IPS-NIHi7 (cell line): ENCODE results near the gene KCNN3.
"Not testable (repeated sequence)": the region's sequence is repeated elsewhere in the genome, so short reads cannot be mapped to it uniquely, and the experiment has no call there.

Experiments
- DNase-seq: peaks from one replicate; pipeline ENCODE4 v3.0.0; 2012; ENCODE audit warnings: mixed read lengths; ENCODE audit errors: extremely low spot score

The KCNN3 gene

DNA sequence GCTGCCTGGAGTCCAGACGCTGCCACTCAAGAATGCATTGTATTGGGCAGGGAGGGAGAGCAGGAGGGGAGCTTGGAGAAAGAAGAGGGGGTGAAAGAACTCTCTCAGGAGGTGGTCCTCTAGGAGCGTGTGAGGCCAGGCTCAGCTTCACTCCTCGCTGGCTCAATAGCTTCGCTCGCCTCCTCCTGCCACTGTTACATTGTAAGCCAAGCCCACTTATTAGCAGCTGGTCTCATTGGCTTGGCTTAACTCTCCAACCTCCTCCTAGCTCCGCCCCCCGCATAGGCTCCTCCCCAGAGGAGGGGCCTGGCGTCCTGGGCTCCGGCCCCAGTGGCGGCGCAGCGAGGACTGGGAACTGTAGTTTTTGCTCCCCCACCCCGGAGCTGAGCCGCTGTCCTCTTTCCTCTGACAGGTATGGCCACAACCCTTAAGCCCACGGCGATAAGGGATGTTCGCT, at the start of gene KCNN3:
KCNN3 (minus strand) TSS at position 167 of the 457 bp plus-strand sequence. CDS start 317 bp downstream, outside the sequence.
- peak; percentile 99 for DNase-seq

DNA sequence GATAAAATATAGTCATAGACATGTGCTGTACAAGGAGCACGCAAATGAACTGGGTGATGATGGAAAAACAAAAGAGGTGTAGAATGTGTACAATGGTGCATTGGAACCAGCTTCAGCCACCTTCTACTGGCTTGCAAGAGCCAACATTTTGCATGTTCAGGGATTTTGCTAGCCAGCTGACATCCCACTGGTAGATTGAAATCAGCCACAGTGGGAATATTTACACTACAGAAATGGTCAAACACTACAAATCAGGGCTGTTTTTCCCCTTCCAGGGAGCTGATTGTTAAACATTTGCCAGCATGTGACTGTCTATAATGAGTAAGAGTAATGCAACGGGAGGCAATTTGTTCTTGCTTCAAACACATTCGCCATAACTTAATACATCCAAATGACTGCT, 43.2 kb upstream of the KCNN3 start:
- DNase-seq = no peak

GRCh38 chr1:154912755-154913154, 42.7 kb upstream of the KCNN3 start:
- no peak for DNase-seq

DNA sequence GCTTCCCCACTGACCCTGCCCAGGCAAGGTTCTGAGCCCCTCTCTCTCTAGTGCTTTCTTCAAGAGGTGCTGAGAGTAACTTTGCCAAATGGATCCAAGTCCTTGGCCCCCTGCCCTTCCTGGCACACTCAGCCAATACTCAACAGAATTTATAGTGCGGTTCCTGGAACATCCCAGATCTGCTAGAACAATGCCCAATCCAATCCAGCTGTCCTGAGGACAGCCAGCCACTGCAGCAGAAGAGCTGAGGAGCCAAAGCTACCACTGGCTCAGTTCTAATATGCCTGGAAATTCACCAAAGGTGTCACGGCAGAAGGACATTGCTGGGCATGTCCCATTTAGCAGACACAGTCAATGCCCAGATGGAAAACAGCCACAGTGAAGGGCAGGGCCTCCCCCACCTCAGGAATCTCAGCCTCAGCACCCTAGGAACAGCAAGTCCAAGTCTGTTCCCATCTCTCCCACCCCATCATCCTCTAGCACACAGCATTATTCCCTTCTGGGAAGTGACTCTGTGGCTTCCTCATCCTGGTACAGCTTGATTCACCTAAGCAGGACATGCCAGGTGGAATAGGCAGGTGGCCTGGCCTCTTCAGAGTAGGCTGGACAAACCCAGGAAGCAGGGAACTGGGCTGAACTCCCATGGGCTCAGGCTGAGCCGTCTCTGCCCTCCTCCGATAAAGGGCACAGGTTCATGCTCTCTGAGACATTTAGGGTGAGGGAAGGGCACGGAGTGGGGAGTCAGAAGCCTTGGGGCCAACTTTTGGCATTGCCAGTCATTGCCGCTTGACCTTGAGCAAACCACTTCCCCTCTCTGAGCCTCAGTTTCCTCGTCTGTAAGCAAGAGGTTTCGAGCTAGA, 41.8 kb upstream of the KCNN3 start:
- DNase-seq = no peak

- DNase-seq = no peak
These were observed 40.8 kb upstream of the KCNN3 start for GRCh38 chr1:154910851-154911250.

DNA sequence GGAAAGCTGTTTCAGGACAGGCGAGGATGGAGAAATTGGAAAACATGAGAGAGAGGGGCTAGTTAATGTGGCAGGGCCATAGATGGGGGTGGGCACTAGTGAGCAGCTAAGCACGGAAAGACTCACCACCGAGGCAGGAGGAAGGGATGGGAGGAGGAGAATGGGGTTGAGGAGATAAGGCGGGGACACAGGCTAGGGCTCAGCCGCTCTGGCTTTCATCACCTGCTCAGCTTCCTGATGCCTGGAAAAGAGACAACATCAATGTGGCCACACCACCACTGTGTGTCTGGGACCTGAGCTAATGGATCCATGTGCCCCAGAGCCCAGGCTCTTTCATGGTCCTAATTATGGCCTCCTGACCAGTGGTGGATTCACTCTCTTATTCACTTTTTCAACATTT, 38.9 kb upstream of the KCNN3 start:
- no peak for DNase-seq

- not testable (repeated sequence) for DNase-seq
These were observed 38.0 kb upstream of the KCNN3 start for GRCh38 chr1:154908129-154908528.

DNA sequence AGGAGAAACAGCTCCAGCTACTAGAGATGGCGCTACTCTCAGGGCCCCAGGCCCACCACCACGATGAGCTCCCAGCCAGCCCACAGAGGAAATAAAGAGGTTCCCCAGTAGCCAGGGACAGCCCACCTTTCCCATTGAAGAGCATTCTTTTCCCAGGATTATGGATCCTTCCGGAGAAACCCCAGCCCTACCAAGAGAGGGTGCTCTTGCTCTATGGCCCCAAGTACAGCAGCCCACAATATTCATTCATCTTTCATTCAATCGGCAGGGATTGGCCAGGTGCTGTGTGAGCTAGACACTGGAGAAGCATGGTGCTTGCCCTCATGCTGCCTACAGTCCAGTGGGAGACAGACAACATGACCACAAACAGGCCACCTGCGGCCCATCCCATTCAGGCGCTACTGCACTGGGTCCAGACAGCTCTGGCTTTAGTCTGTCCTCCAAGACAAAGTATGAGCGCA, 36.6 kb upstream of the KCNN3 start:
- peak; percentile 48 for DNase-seq

DNA sequence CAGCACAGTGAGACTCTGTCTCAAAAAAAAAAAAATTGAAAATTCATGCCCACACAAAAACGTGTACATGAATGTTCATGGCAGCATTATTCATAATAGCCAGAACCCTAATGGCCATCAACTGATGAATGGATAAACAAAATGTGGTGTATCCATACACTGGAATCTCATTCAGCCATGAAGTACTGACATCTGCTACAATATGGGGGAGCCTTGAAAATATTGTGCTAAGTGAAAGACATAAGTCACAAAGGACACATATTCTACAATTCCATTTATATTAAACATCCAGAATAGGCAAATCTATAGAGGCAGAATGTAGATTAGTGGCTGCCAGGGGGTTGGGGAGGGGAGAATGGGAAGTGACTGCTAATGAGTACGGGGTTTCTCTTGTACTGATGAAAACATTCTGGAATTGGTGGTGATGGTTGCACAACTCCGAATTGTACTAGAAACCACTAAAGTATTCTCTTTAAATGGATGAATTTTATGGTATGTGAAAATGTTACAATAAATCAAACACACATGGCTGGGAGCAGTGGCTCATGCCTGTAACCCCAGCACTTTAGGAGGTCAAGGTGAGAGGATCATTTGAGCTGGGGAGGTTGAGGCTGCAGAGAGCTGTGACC, 33.0 kb upstream of the KCNN3 start:
- DNase-seq = no peak

DNA sequence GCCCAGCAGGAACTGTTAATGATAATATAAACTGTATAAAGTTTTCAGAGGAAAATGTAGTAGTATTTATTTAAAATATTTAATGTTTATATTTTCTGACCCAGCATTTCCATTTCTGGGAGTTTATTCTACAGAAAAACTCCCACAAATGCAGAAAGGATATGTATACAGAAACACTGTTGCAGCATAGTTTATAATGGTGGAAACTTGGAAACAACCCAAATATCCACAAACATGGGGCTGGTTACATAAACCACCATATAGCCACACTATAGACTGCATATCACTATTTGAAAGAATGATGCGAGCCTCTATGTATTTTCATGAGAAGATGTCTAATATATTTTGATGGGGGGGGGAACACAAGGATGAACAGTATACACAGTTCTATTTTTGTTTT, 31.5 kb upstream of the KCNN3 start:
- DNase-seq = no peak

DNA sequence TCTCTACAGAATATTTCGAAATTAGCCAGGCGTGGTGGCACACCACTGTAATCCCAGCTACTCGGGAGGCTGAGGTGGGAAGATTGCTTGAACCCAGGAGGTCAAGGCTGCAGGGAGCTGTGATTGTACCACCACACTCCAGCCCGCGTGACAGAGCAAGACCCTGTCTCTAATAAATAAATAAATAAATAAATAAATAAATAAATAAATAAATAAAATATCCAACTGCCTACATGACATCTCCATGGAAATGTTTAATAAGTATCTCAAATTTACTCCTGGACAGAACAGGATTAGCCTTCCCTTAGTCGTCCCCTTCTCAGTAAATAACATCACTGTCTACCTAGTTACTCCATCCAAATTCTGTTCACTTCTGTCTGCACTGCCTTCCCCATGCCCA, 29.0 kb upstream of the KCNN3 start:
- DNase-seq = no peak

DNA sequence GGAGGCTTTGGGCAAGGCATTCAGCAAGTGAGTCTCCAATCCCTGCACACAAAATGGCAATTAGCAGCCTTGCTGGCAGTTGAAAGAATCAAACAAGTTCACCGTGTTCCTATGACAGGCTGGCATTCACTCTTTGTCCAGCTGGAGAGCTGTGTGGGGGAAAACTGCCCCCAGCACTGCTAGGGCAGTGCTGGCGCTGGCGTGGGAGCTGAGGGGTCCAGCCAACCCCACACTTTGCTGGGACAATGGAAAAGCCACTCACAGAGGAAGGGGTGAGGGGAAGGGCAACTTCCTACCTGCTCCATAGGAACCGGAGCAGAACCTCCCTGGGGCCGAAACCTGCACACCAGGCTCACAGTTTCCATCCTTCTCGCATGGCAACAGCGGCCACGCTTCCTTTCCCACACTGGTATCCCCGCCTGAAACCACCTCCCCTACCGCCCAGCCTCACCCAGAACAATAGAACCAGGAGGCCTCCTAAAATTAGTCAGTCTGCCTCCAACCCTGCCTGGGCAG, 26.7 kb upstream of the KCNN3 start:
- DNase-seq = no peak

DNA sequence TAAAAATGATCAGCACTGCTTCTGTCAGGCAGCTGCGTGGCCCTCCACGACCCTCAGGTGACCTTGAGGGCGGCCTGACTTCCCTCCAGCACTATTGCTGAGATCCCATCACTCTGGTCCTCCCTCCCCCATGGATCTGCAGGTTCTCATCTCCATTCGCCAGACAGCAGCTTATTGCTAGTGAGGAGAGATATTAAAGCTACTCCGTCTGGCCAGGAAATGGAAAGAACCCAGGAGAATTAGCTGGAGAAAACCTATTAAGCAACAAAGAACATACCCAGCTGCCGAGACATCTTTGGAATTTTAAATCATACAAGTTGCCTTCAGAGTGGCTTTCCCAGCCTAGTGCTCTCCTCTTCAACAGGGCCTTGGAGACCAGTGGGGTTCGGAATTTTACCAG, 25.7 kb upstream of the KCNN3 start:
- no peak for DNase-seq

DNA sequence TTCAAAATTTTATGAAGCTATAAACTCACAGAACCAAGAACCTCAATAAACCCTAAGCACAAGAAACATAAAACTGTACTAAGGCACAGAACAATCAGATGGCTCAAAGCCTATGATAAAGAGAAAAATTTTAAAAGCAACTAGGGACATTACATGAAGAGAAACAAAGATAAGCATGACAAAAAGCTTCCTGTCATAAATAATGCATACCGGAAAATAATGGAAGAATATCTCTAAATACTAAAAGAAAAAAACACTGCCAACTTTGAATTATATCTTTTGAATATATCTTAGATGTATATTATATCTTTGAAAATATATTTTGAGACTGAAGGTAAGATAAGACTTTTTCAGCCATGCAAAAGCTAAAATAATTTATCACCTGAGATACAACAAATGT, 21.4 kb upstream of the KCNN3 start:
- no peak for DNase-seq

DNA sequence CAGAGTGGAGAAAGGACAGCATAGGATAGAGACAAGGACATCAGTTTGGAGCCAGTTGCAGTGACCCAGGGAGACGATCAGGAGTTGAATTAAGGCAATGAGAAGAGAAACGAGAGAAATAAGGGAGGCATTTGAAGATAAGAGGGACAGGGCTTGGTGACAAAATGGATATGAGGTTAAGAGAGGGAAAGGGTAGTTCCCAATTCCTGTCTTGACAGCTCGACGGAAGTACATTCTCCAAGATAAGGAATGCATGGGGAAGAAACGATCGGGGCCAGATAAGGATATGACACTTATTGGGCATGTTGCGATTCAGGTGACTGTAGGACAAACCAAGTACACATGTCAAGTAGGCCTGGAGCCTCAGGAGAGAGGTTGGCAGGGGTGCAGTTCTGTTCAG, 18.7 kb upstream of the KCNN3 start:
- no peak for DNase-seq

DNA sequence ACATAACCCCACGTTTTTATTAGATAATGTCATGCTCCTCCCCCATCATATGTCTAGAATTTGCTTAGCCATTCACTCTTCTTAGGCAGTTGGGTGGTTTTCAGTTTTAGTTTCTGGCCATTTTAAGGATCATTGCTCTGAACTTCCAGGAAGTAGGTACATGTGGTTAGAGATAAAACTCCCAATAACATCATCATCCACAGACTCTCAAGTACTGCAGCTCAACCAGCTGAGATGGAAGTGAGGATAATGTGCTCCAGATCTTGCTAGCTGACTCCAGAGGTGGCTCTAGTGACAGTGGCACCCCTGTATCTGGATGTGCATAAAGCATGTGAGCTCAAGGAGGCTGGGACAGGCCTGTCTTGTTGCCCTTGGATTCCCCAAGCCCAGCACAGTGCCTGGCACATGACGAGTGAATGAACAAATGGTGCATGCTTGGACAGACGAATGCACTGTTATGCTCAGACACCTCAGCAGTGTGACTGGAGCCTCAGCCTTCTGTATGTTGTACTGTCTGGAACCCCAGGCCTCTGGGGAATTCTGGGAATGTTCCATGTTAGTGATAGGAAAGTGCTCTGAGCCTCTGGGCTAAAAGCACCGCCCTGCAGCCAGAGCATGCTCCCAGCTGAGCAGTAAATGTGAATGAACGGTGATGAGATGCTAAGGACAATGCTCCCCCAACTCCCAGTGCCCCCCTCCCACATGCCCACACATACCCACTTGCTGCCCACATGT, 16.4 kb upstream of the KCNN3 start:
- DNase-seq = no peak

DNA sequence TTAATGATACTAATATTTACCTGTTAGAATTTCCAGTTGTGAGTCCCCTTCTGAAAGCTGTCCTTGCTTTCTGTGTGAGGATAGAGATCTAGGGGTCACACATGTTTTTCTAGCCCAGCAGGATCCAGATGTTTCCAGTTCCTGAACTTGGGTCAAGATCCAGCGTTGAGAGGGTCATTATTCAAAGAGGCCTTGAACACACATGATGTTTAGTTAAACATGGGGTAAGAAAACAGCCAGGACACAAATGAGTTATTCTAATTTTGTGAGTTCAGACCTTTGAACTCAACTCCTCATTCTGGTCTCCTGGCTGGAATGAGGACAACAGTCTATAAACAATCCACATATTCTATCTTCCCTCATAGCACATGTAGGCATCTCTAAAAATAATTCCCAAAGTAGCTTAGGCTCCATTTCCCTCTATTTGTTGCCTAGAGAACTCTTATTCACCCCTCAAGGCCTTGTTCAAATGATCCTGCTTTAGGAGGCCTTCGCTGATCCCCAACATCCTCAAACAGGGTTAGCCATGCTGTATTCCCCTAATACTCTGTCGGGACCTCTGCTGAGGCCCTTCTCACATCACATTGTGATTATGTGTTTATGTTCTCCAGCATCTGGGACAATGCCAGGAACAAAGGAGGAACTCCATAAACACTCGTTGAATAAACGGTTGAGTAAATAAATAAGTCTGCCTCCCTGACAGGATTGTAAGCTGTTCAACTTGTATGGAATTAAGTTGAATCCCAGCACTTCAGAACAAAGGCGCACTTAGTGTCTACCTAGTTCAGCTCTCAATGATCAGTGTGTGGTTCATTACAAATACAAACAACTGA, 15.0 kb upstream of the KCNN3 start:
- DNase-seq = no peak

DNA sequence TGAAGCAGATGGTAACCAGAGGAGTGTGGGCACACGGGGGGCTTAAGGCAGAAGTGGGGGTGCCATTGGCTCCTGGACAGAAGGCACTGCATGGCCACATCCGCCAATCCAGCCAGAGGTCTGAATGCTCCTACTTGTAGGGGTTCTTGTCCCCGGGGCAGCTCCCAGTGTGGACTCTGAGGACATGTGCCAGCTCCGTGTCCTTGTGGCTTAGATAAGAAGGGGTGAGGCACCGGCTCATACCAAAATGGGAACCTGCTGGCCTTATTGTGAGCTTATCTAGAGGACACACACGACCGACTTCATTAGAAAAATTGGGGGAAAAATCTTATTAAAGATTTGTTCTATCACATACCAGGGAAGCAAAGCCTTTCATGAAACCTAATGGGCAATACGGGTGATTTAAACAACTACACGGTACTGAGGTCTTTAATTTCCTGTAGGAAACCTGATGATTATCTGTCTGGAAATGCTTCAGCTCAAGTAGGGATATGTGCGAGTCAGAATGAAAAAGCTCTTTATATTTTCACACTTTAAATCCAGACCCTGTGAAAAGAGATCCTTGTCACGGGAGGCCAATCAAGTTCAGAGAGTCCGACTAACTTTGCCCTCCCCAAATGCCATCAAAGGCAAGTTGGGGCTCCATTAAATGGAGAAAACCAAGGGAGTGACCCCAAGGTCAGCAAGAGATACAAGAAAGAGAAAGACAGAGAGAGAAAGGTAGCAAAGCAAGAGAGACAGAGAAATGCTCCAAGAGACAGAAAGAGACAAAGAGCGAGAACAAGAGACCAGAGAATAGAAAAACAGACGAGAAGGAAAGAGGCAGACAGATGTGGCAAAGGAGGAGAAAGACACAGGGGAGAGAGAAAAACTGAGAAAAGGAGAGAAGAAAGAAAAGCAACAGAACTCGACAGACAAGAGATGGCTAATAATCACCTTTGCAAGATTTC, 14.1 kb upstream of the KCNN3 start:
- DNase-seq = no peak

- no peak for DNase-seq
These were observed 11.9 kb upstream of the KCNN3 start for GRCh38 chr1:154881820-154882535.
